ENCODE data around the gene CTR9. TPM values are rescaled to one million over a fixed set of nuclear protein-coding genes. Genes with fewer than 3 reads are reported as not detected.
A peak's percentile ranks its signal among the peaks of the same experiment; 100 is the strongest.

The CTR9 gene
- total and polyA plus RNA-seq, 9 of the 15 experiments (the other 6 are each of a cell fraction or from before 2014, with no cell fraction given): 25.4 to 79.3 (median 47.3) TPM

GRCh38 chr11:10742460-10743208 is 8.4 kb upstream of the CTR9 start (continued):
- TF ChIP-seq, protein P1, sequence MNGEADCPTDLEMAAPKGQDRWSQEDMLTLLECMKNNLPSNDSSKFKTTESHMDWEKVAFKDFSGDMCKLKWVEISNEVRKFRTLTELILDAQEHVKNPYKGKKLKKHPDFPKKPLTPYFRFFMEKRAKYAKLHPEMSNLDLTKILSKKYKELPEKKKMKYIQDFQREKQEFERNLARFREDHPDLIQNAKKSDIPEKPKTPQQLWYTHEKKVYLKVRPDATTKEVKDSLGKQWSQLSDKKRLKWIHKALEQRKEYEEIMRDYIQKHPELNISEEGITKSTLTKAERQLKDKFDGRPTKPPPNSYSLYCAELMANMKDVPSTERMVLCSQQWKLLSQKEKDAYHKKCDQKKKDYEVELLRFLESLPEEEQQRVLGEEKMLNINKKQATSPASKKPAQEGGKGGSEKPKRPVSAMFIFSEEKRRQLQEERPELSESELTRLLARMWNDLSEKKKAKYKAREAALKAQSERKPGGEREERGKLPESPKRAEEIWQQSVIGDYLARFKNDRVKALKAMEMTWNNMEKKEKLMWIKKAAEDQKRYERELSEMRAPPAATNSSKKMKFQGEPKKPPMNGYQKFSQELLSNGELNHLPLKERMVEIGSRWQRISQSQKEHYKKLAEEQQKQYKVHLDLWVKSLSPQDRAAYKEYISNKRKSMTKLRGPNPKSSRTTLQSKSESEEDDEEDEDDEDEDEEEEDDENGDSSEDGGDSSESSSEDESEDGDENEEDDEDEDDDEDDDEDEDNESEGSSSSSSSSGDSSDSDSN (IDR thresholded peaks at IDR 0.05; ENCODE audit: borderline replicate concordance in 1 of 2, low read depth in 2 of 2, low read length in 2 of 2): no peak
- TF ChIP-seq JUN (IDR thresholded peaks at IDR 0.05; ENCODE audit: borderline replicate concordance, low read depth, low read length): peak; percentile 69
- no peak for TF ChIP-seq JUN (CRISPR knock-in tag; IDR thresholded peaks at IDR 0.05; ENCODE audit: borderline replicate concordance)
- TF ChIP-seq ZNF24 (IDR thresholded peaks at IDR 0.05): no peak
- TF ChIP-seq, protein P2, sequence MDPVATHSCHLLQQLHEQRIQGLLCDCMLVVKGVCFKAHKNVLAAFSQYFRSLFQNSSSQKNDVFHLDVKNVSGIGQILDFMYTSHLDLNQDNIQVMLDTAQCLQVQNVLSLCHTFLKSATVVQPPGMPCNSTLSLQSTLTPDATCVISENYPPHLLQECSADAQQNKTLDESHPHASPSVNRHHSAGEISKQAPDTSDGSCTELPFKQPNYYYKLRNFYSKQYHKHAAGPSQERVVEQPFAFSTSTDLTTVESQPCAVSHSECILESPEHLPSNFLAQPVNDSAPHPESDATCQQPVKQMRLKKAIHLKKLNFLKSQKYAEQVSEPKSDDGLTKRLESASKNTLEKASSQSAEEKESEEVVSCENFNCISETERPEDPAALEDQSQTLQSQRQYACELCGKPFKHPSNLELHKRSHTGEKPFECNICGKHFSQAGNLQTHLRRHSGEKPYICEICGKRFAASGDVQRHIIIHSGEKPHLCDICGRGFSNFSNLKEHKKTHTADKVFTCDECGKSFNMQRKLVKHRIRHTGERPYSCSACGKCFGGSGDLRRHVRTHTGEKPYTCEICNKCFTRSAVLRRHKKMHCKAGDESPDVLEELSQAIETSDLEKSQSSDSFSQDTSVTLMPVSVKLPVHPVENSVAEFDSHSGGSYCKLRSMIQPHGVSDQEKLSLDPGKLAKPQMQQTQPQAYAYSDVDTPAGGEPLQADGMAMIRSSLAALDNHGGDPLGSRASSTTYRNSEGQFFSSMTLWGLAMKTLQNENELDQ (CRISPR knock-in tag; IDR thresholded peaks at IDR 0.05; ENCODE audit: borderline replicate concordance): no peak
- TF ChIP-seq DACH1 (IDR thresholded peaks at IDR 0.05; ENCODE audit: partially characterized antibody): peak; percentile 84
- peak; percentile 98 for TF ChIP-seq HES1 (IDR thresholded peaks at IDR 0.05; ENCODE audit: low read depth)
- no peak for TF ChIP-seq RBM14 (IDR thresholded peaks at IDR 0.05; ENCODE audit: borderline replicate concordance, insufficient read depth, low read depth, low read length)
- no peak for TF ChIP-seq ZNF655 (CRISPR knock-in tag; IDR thresholded peaks at IDR 0.05)
- TF ChIP-seq RUNX1 (IDR thresholded peaks at IDR 0.05; ENCODE audit: low read depth): no peak
- no peak for TF ChIP-seq KDM4B (IDR thresholded peaks at IDR 0.05; ENCODE audit: borderline replicate concordance in 2 of 2, low read depth in 1 of 2)
- TF ChIP-seq, protein P3, sequence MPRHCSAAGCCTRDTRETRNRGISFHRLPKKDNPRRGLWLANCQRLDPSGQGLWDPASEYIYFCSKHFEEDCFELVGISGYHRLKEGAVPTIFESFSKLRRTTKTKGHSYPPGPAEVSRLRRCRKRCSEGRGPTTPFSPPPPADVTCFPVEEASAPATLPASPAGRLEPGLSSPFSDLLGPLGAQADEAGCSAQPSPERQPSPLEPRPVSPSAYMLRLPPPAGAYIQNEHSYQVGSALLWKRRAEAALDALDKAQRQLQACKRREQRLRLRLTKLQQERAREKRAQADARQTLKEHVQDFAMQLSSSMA (CRISPR knock-in tag; IDR thresholded peaks at IDR 0.05): no peak
- no peak for TF ChIP-seq ZBTB17 (CRISPR knock-in tag; IDR thresholded peaks at IDR 0.05)
- peak; percentile 81 for TF ChIP-seq EP300 (IDR thresholded peaks at IDR 0.05; ENCODE audit: low read length)
- no peak for TF ChIP-seq ZNF436 (CRISPR knock-in tag; IDR thresholded peaks at IDR 0.05)
- TF ChIP-seq NCOA1 (IDR thresholded peaks at IDR 0.05; ENCODE audit: low read depth): 0 out of 2 replicates have a peak, but pooled peaks have one; percentile 25
- TF ChIP-seq MTA2 (IDR thresholded peaks at IDR 0.05; ENCODE audit: low read depth): peak; percentile 69; the same call in 1 of the 2 replicates
- TF ChIP-seq FOSL1 (tag; conservative IDR thresholded peaks at IDR 0.05): peak; percentile 98
- TF ChIP-seq TAL1 (IDR thresholded peaks at IDR 0.05): peak; percentile 60
